Adrenal gland (tissue), 5 donors: ENCODE data around the gene GRB10.

Experiments
- CTCF ChIP-seq, 6 experiments: fragments of 450-650 bp in 4 of 6; fragments of 200-600 bp in 2 of 6; sonication (generic) in 1 of 6; IDR thresholded peaks; 1 replicate in 5 of 6; 2 replicates in 1 of 6; pipeline versions ENCODE4 v1.5.1 to v1.8.0; 2016 to 2021; ENCODE audit warnings: antibody characterized with exemption in 6 of 6, mild to moderate bottlenecking in 2 of 6, moderate library complexity in 1 of 6
- POLR2A ChIP-seq, 2 donors: fragments of 450-650 bp; IDR thresholded peaks; one replicate each; pipeline ENCODE4 v1.6.1; 2017; ENCODE audit warnings: antibody characterized with exemption in 2 of 2, mild to moderate bottlenecking in 2 of 2, moderate library complexity in 1 of 2
- donor health status: DM: no; HTN: no; CAD: no.

- TF ChIP-seq CTCF (IDR thresholded peaks at IDR 0.05) (no peak), POLR2A (IDR thresholded peaks at IDR 0.05) (no peak)
These were observed 222.8 kb downstream of the GRB10 start for GRCh38 chr7:50559881-50560280.
